Breast epithelium (tissue), 4 donors: ENCODE results near the gene BAIAP2L2. TPM values are rescaled to one million over a fixed set of nuclear protein-coding genes. Genes with fewer than 3 reads are reported as not detected.
"Not testable (repeated sequence)": the region's sequence is repeated elsewhere in the genome, so short reads cannot be mapped to it uniquely, and the experiment has no call there.

Experiments used
- DNase-seq, 2 donors: peaks; one replicate each; pipeline ENCODE4 v3.0.0-alpha.2; 2019; ENCODE audit warnings: low spot score in 2 of 2
- H3K27ac ChIP-seq, 2 donors: fragments of 200-600 bp; sonication (generic) in 1 of 2; one replicate each; pipeline ENCODE4 v1.5.1; 2016 to 2019; ENCODE audit warnings: mild to moderate bottlenecking in 1 of 2
- H3K27me3 ChIP-seq, 2 donors: fragments of 200-600 bp; sonication (generic) in 1 of 2; one replicate each; pipeline versions ENCODE4 v1.5.1 to v1.6.0; 2017 to 2019; ENCODE audit warnings: control low read depth in 1 of 2, mild to moderate bottlenecking in 1 of 2
- H3K36me3 ChIP-seq: fragments of 200-600 bp; one replicate; pipeline ENCODE4 v1.5.1; 2019
- H3K4me1 ChIP-seq, 2 donors: fragments of 200-600 bp; sonication (generic); one replicate each; pipeline ENCODE4 v1.5.1; 2016 to 2019; ENCODE audit warnings: control low read depth in 1 of 2
- H3K4me3 ChIP-seq, 3 donors: fragments of 200-600 bp; sonication (generic); 1 replicate in 2 of 3; 2 replicates in 1 of 3; pipeline ENCODE4 v1.5.1; 2016 to 2019; ENCODE audit warnings: mild to moderate bottlenecking in 3 of 3, moderate library complexity in 2 of 3
- H3K9me3 ChIP-seq, 2 donors: fragments of 200-600 bp; sonication (generic) in 1 of 2; one replicate each; pipeline ENCODE4 v1.5.1; 2016 to 2019; ENCODE audit warnings: control low read depth in 1 of 2
- POLR2A ChIP-seq: fragments of 450-650 bp; IDR thresholded peaks from one replicate; pipeline ENCODE4 v1.6.1; 2016; ENCODE audit warnings: antibody characterized with exemption, mild to moderate bottlenecking, moderate library complexity
- POLR2AphosphoS5 ChIP-seq, 3 donors: sonication (generic); formaldehyde crosslinking; IDR thresholded peaks; one replicate each; pipeline ENCODE4 v1.6.1; 2017; ENCODE audit warnings: antibody characterized with exemption in 3 of 3
- intact Hi-C: fragments of 100-400 bp; cut with DNase I; formaldehyde crosslinking; loops from one replicate; pipeline ENCODE4 v1.15.1; 2023; ENCODE audit warnings: low total_unique reads
- total RNA-seq, 3 donors: library from RNA; depleted of rRNA; stranded (reverse); fragments of >200 nt; gene quantifications; one replicate each; pipeline ENCODE4 v1.1.0, GENCODE V29; 2016
- TF ChIP-seq, protein P1 (sequence below), 3 donors: fragments of 450-650 bp; IDR thresholded peaks; one replicate each; pipeline ENCODE4 v1.5.1; 2016 to 2017; ENCODE audit warnings: antibody characterized with exemption in 3 of 3, mild to moderate bottlenecking in 3 of 3, moderate library complexity in 3 of 3

Gene BAIAP2L2
- total RNA-seq, 3 donors from 2014 or later = 0.80 to 1.3 (median 1.0) TPM

DNA sequence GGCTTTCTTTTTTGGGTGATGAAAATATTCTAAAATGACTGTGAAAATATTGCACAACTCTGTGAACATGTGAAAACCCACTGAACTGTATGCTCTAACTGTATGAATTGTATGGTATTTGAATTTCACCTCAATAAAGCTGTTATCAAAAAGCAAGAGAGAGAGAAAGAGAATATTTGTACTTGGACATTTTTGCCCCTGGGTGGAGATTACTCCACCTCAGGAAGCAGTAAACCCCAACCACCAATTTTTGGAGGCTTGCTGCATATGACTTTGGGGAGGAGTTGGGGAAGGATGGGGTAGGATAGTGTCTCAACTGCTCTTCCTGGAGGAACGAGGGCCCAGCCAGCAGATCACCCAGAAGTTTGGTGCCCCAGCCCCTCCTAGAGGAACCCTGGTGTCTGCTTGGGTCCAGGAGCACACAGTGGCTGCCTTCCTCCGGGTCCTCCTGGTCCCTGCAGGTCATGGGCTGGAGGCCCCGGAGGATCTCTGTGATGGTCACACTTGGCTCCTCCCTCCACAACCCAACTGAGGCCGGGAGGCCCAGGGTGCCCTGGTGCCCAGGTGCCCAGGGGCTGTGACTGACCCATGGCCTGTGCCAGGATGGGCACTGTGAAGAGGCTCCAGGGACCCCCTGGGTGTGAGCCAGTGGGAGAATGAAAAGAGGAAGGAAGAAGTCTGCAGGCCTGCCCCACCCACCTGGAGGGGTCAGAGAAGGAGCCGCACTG is 68.6 kb downstream of the BAIAP2L2 start:
- peak overlapping the region; percentile 32 to 54 for H3K27ac ChIP-seq
- H3K36me3 ChIP-seq = no peaks in the 10 kb centered on the region
- intact Hi-C loops = no loop called here
- H3K4me3 ChIP-seq = no peak overlapping the region
- H3K27me3 ChIP-seq = no peaks in the 10 kb centered on the region
- TF ChIP-seq POLR2AphosphoS5 (IDR thresholded peaks at IDR 0.05) (no peak), POLR2A (no peak)
- TF ChIP-seq, protein P1, sequence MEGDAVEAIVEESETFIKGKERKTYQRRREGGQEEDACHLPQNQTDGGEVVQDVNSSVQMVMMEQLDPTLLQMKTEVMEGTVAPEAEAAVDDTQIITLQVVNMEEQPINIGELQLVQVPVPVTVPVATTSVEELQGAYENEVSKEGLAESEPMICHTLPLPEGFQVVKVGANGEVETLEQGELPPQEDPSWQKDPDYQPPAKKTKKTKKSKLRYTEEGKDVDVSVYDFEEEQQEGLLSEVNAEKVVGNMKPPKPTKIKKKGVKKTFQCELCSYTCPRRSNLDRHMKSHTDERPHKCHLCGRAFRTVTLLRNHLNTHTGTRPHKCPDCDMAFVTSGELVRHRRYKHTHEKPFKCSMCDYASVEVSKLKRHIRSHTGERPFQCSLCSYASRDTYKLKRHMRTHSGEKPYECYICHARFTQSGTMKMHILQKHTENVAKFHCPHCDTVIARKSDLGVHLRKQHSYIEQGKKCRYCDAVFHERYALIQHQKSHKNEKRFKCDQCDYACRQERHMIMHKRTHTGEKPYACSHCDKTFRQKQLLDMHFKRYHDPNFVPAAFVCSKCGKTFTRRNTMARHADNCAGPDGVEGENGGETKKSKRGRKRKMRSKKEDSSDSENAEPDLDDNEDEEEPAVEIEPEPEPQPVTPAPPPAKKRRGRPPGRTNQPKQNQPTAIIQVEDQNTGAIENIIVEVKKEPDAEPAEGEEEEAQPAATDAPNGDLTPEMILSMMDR (IDR thresholded peaks at IDR 0.05) = no peak
- peaks cover 9 to 12% of the 10 kb centered on the region in 2 donors for H3K4me1 ChIP-seq
- no peak for DNase-seq
- H3K9me3 ChIP-seq = no peaks in the 10 kb centered on the region

DNA sequence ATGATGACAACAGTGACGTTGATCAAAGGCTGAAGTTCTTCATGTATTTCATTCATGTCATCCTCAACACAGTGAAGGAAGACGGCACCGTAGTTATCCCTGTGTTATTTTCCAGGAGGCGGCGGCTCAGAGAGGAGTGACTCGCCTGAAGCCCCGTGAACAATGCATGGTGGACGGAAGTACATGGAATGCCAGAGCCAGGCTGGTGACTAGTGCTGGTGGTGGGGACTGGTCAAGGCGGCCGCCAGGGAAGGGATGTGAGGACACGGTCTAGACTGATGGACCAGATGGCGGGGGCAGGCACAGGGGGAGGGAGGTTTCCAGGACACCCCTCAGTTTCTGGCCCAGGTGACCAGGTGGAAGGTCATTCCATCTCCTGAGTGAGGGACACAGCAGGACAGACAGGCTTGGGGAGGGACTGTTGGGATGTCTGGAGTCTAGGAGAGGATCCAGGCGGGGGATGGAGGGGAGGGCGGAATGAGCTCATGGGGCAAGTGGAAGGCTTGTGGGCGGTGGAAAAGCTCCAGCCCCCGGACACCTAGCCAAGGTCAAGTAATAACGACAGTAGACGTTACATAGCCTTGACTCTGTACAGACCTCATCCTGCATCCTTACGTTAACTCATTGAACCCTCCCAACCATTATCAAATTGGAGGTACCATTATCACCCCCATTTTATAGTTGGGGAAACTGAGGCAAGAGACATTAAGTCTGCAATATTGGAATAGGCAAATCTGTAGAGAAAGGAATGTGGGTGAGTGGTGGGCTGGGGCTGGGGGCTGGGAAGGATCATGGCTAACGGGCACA is 69.3 kb downstream of the BAIAP2L2 start:
- no peak for DNase-seq
- Histone ChIP-seq H3K9me3 (no peaks in the 10 kb centered on the region), H3K4me3 (no peak overlapping the region), H3K4me1 (peaks cover 9 to 15% of the 10 kb centered on the region in 2 donors), H3K27ac (peak overlapping the region; percentile 96 to 98), H3K36me3 (no peaks in the 10 kb centered on the region), H3K27me3 (no peaks in the 10 kb centered on the region)
- intact Hi-C loops = no loop called here
- TF ChIP-seq POLR2AphosphoS5 (IDR thresholded peaks at IDR 0.05) (no peak), POLR2A (no peak)
- TF ChIP-seq, protein P1 (IDR thresholded peaks at IDR 0.05) = no peak

DNA sequence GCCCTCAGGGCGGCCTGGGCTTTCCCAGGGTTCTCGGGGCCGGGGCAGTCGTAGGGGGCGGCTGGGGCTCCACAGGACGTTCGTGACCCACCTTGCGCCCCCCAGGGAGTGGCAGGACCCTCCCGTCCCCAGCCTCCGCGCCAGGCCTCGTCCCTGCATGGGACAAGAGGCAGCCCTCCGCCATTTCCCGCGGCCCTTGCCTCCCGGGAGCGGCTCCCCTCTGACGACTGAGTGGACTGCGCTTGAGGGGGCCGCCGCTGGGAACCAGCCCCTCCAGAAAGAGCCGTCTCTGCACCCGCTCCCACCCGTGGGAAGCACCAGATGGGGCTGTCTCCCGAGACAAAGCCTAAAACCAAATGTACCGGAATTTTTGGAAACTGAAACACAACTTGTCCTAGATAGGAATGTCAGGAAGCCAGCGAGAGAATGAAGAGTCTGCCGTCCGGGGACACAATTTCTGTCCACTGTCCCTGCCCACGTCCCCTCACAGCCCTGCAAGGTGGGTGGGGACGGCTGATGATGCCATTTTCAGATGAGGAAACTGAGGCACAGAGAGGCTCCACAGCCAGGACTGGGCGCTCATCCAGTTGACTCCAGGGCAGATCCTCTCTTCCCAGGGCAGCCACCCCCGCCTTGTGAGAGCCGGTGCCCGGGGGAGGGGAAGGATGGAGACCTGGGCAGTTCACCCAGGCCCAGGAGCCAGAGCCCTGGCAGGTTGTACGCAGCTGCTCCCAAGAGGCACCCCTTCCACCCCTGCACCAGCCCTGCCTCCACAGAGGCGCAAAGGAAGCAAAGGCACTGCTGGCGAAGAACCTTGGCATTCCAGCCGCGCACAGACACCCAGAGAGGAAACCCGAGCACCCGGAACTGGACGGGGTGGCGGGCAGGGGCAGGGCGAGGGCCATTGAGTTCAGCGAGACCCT is 71.3 kb downstream of the BAIAP2L2 start:
- no peaks in the 10 kb centered on the region for H3K27me3 ChIP-seq
- H3K36me3 ChIP-seq = no peaks in the 10 kb centered on the region
- peak in 1 of 2 donors; percentile 80 for DNase-seq
- TF ChIP-seq POLR2AphosphoS5 (IDR thresholded peaks at IDR 0.05) = peak in 2 of 3 donors; percentile 10 to 14
- TF ChIP-seq, protein P1 (IDR thresholded peaks at IDR 0.05) = no peak
- H3K9me3 ChIP-seq = no peaks in the 10 kb centered on the region
- intact Hi-C loops = loop anchor here (10.0 kb wide), 1 partner anchor 54 kb away; the partner anchor contains the start of gene SOX10
- H3K4me1 ChIP-seq = peaks cover 14 to 27% of the 10 kb centered on the region in 2 donors
- H3K27ac ChIP-seq = peak overlapping the region; percentile 96 to 98
- H3K4me3 ChIP-seq = peak overlapping the region in 2 of 3 donors; percentile 43 to 63

DNA sequence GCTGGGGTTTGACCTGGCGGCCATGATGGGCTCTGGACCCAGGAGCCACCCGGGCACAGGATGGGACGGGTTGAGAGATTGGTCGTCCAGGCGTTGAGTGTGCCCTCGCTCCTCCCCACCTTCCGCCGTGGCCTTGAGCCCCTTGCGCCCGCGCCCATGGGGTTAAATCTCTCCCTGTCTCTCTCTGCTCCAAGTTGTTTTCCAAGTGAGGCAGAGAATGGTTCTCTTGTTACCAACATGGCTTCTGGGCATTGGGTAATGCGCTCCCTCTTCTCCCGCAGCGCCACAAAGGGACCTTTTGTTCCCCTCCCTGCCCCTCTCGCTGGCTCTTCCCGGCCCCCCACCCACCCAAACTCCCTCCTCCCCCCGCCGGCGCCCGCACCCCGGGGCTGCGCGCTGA is 72.1 kb downstream of the BAIAP2L2 start:
- TF ChIP-seq POLR2A (no peak), POLR2AphosphoS5 (IDR thresholded peaks at IDR 0.05) (peak in 1 of 3 donors; percentile 22)
- H3K27ac ChIP-seq = peak overlapping the region; percentile 96 to 98
- H3K4me3 ChIP-seq = peak overlapping the region in 2 of 3 donors; percentile 43 to 63
- no peaks in the 10 kb centered on the region for H3K36me3 ChIP-seq
- intact Hi-C loops = loop anchor here (10.0 kb wide), 1 partner anchor 54 kb away; the partner anchor contains the start of gene SOX10
- DNase-seq = peak in 1 of 2 donors; percentile 88
- H3K4me1 ChIP-seq = peaks cover 21 to 34% of the 10 kb centered on the region in 2 donors
- H3K27me3 ChIP-seq = no peaks in the 10 kb centered on the region
- H3K9me3 ChIP-seq = no peaks in the 10 kb centered on the region

DNA sequence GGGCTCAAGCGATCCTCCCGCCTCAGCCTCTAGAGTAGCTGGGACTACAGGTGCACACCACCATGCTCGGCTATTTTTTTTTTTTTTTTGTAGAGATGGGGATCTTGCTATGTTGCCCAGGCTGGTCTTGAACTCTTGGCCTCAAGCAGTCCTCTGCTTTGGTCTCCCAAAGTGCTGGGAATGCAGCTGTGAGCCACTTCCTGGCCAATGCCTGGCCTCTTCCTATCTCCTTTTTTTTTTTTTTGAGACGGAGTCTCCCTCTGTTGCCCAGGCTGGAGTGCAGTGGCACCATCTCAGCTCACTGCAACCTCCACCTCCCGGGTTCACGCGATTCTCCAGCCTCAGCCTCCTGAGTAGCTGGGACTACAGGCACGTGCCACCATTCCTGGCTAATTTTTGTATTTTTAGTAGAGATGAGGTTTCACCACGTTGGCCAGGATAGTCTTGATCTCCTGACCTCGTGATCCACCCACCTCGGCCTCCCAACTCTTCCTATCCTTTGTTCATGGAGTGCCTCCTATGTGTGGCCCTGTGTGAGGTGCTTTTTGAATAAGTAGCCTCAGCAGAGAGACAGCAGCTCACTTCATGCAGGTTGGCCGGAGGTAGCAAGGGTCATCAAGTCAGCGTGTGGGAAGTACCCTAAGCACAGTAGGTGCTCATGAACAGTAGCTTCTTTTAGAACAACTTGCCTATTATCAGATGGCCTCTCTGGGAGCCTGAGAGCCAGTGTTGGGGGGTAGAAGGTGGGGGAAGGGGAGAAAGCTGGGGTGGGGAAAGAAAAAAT is 72.9 kb downstream of the BAIAP2L2 start:
- H3K27ac ChIP-seq = peak overlapping the region; percentile 96 to 98
- not testable (repeated sequence) for DNase-seq, H3K36me3 ChIP-seq, H3K27me3 ChIP-seq, H3K4me3 ChIP-seq, H3K9me3 ChIP-seq
- H3K4me1 ChIP-seq = peaks cover 24 to 40% of the 10 kb centered on the region in 2 donors
- intact Hi-C loops = loop anchor here (10.0 kb wide), 1 partner anchor 53 kb away; the partner anchor contains the start of gene SOX10
